Bladder microvascular endothelial cell (primary cell): ENCODE data around the gene SRP14. TPM values are rescaled to one million over a fixed set of nuclear protein-coding genes. Genes with fewer than 3 reads are reported as not detected.

Experiments used
- total RNA-seq: library from RNA; depleted of rRNA; stranded (reverse); fragments of >200 nt; gene quantifications from 2 replicates; pipeline ENCODE4 v1.2.3, GENCODE V29; 2014

The SRP14 gene, protein sequence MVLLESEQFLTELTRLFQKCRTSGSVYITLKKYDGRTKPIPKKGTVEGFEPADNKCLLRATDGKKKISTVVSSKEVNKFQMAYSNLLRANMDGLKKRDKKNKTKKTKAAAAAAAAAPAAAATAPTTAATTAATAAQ
- 227 and 305 TPM in 2 replicates for total RNA-seq

DNA sequence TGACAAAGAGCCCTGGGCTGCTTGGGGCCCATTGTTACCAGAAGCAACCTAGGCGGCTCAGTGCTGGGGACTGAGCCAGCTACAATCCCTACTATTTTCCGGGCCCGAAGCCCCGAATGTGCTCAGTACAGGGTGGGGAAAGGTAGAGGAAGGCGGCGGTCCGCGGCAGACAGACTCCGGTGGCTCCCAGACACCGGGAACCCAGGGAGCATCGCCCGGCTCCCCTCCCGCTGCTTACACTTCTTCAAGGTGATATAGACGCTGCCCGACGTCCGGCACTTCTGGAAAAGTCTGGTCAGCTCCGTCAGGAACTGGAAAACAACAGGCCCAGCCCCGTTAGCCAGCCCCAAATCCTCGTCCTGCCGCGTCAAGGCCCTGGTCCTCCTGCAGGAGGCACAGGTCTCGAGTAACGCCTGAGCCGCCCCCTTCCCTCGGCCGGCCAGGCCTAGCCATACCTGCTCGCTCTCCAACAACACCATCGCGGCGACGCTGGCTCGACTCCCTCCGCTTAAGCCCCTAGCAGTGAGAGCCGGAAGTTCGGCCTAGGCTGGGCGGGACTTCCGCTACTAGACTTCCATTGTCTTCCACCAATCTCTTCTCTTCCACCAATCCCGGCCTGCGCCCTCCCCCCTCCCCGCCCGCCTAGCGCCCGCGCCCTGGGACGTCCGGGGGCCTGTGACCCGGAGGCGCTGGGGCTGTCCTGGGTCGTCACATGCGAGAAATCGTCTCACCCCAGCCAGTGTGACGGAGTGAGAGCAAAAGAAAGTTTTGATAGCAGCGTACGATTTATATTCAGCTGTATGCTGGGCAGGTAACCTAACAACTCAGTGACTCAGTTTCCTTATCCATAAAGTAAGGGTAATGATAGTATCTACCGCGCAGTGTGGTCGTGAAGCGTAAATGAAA is at the start of gene SRP14:
TSS of gene SRP14 (minus strand) at position 544 of the 906 bp plus-strand sequence. CDS start at position 479, 65 bp downstream.

Other genes starting within 250 kb of the SRP14 start
- gene GPR176, start 118.9 kb downstream of the SRP14 start, total RNA-seq, result 15.7 and 22.5 TPM in 2 replicates
- 32.4 and 46.8 TPM in 2 replicates for gene EIF2AK4, start 105.1 kb downstream of the SRP14 start, total RNA-seq
- gene BMF, start 69.7 kb upstream of the SRP14 start, total RNA-seq, result 5.3 and 11.1 TPM in 2 replicates
- 20.4 and 21.2 TPM in 2 replicates for gene BUB1B, start 121.9 kb upstream of the SRP14 start, total RNA-seq
- gene PAK6, start 199.9 kb upstream of the SRP14 start, total RNA-seq, result not detected in 2 replicates
- gene ANKRD63, start 243.9 kb upstream of the SRP14 start, total RNA-seq, result not detected in 2 replicates